Measurements from ENCODE around the gene AKIP1. TPM values are rescaled to one million over a fixed set of nuclear protein-coding genes. Genes with fewer than 3 reads are reported as not detected.

AKIP1 gene
- total and polyA plus RNA-seq, 10 of the 15 experiments (the other 5 are each of a cell fraction or from before 2014, with no cell fraction given) = 5.1 to 38.9 (median 30.5) TPM

DNA sequence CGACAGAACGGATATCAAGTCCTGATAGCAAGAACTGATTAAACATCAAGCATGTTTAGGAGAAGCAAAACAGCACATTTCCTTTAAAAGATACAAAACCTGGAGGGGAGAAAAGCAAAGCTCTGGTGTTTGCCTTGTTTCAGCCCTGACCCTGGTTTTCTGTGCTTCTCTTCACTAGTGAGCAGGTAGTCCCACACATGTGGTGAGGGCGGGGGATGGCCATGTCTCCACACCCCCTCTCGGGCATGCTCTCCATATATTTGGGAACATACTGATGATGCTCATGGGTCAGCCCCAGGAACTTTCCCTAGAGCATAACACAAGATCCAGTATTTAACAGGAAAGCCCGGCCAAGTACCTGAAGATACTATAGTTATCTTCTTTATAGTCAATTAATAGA lies 11.7 kb downstream of the AKIP1 start:
- no TSS peak for BruUV-seq (replicated peaks)
- Histone ChIP-seq H3K27ac (ENCODE audit: control insufficient read depth, insufficient read depth) (no peak overlapping the region), H3K9me3 (replicated peaks; ENCODE audit: control insufficient read depth, insufficient read depth, low read length) (no peaks in the 10 kb centered on the region), H3K4me2 (ENCODE audit: control insufficient read depth, insufficient read depth) (no peak overlapping the region), H3K36me3 (ENCODE audit: control insufficient read depth in 2 of 2, insufficient read depth in 2 of 2, low read length in 1 of 2) (peaks cover 3 to 6% of the 10 kb centered on the region in 2 experiments; a peak in 2 of 4 replicates), H4K20me1 (ENCODE audit: control insufficient read depth, insufficient read depth) (no peaks in the 10 kb centered on the region), H3K27me3 (replicated peaks in 1 of 2; ENCODE audit: control insufficient read depth in 2 of 2, insufficient read depth in 2 of 2, low read length in 1 of 2) (no peaks in the 10 kb centered on the region), H2AFZ (ENCODE audit: control insufficient read depth, low read depth, low read length) (no peak overlapping the region), H3K4me1 (ENCODE audit: control insufficient read depth, insufficient read depth, low read length) (no peaks in the 10 kb centered on the region), H3K4me3 (no peak overlapping the region), H3K79me2 (ENCODE audit: control insufficient read depth, insufficient read depth, low read length) (no peaks in the 10 kb centered on the region), H3K9ac (ENCODE audit: control insufficient read depth, insufficient read depth, low read length) (no peak overlapping the region)
- ATAC-seq = no peak
- intact Hi-C loops (cut with micrococcal nuclease; ENCODE audit: unreplicated experiment) = no loop called here
- RAD21 ChIA-PET (ENCODE audit: unreplicated experiment) = interaction anchor here (0.7 to 1.7 kb wide), 3 partner anchors 10 to 165 kb away, joined by 3 read pairs; no protein-coding TSS in a partner anchor
- POLR2A ChIA-PET = interaction anchor here (0.5 to 1.2 kb wide), 2 partner anchors 10 to 36 kb away, joined by 3 read pairs; no protein-coding TSS in a partner anchor
- in situ Hi-C loops (cut with MboI) = no loop called here
- SMC1A ChIA-PET (ENCODE audit: uncharacterized antibody, unreplicated experiment) = no interaction called here
- CTCF ChIA-PET = interaction anchor here (0.5 to 1.2 kb wide), 4 partner anchors 9 to 611 kb away, joined by 3 to 8 read pairs (median 3); no protein-coding TSS in a partner anchor
- TF ChIP-seq RB1 (IDR thresholded peaks at IDR 0.05; ENCODE audit: borderline replicate concordance) = no peak
- TF ChIP-seq HDAC2 (IDR thresholded peaks at IDR 0.05) = no peak
- no peak for TF ChIP-seq ZNF384 (IDR thresholded peaks at IDR 0.05; ENCODE audit: borderline replicate concordance, low read depth, low read length)
- no peak for TF ChIP-seq E2F8 (IDR thresholded peaks at IDR 0.05; ENCODE audit: low read depth, partially characterized antibody)
- TF ChIP-seq MYC (IDR thresholded peaks at IDR 0.05; ENCODE audit: insufficient read depth, insufficient read length, insufficient replicate concordance, low read length, severe bottlenecking) = no peak
- TF ChIP-seq RUNX3 (IDR thresholded peaks at IDR 0.05; ENCODE audit: low read length) = no peak
- TF ChIP-seq NR2C2 (IDR thresholded peaks at IDR 0.05; ENCODE audit: borderline replicate concordance, control insufficient read depth, insufficient read length, low read depth) = no peak
- TF ChIP-seq IRF3 (IDR thresholded peaks at IDR 0.05) = no peak
- no peak for TF ChIP-seq ASH2L (IDR thresholded peaks at IDR 0.05; ENCODE audit: borderline replicate concordance, low read depth)
- TF ChIP-seq NFYB (IDR thresholded peaks at IDR 0.05; ENCODE audit: insufficient read depth, low read depth, low read length) = no peak
- TF ChIP-seq ZNF274 (IDR thresholded peaks at IDR 0.05; ENCODE audit: insufficient read depth, insufficient read length) = no peak
- TF ChIP-seq E2F4 (IDR thresholded peaks at IDR 0.05; ENCODE audit: low read depth, low read length) = no peak
- TF ChIP-seq, protein P1, sequence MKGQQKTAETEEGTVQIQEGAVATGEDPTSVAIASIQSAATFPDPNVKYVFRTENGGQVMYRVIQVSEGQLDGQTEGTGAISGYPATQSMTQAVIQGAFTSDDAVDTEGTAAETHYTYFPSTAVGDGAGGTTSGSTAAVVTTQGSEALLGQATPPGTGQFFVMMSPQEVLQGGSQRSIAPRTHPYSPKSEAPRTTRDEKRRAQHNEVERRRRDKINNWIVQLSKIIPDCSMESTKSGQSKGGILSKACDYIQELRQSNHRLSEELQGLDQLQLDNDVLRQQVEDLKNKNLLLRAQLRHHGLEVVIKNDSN (IDR thresholded peaks at IDR 0.05; ENCODE audit: borderline replicate concordance, extremely low read length, insufficient read depth, low read depth, low read length) = no peak
- FAIRE-seq = no peak
- 99% methylated on average over 5 of the region's 5 CpGs for WGBS (ENCODE audit: insufficient coverage, insufficient replicate concordance, low lambda C conversion rate, missing lambda C conversion rate)
- DNase-seq (ENCODE audit: low read depth, low spot score) = no peak
